Type B pancreatic cell (in vitro differentiated cells): ENCODE results near the gene ZNF438. TPM values are rescaled to one million over a fixed set of nuclear protein-coding genes. Genes with fewer than 3 reads are reported as not detected.
A peak's percentile ranks its signal among the peaks of the same experiment; 100 is the strongest.

Experiments used
- DNase-seq: peaks from one replicate; pipeline ENCODE4 v3.0.0; 2021; ENCODE audit warnings: mixed read lengths; ENCODE audit not compliant: unreplicated experiment; ENCODE audit errors: extremely low spot score
- H3K27ac Mint-ChIP-seq: 2 replicates; pipeline ENCODE4 v1.8.0; 2021; ENCODE audit warnings: mild to moderate bottlenecking, mixed read lengths
- H3K27me3 Mint-ChIP-seq: 2 replicates; pipeline ENCODE4 v1.8.0; 2021; ENCODE audit warnings: mixed read lengths
- H3K36me3 Mint-ChIP-seq: 2 replicates; pipeline ENCODE4 v1.8.0; 2021; ENCODE audit warnings: mixed read lengths
- H3K4me1 Mint-ChIP-seq: one replicate; pipeline ENCODE4 v1.8.0; 2021; ENCODE audit warnings: mixed read lengths; ENCODE audit not compliant: unreplicated experiment
- H3K4me3 Mint-ChIP-seq: 2 replicates; pipeline ENCODE4 v1.8.0; 2021; ENCODE audit warnings: mild to moderate bottlenecking, mixed read lengths
- H3K9me3 Mint-ChIP-seq: 2 replicates; pipeline ENCODE4 v1.8.0; 2021; ENCODE audit warnings: mixed read lengths
- CTCF ChIP-seq: fragments of 200-600 bp; sonication (generic); conservative IDR thresholded peaks from 2 replicates; pipeline ENCODE4 v1.5.0; 2021; ENCODE audit warnings: antibody characterized with exemption, mild to moderate bottlenecking
- total RNA-seq: library from RNA; stranded (reverse); gene quantifications from 2 replicates; pipeline ENCODE4 v1.2.1, GENCODE V29; 2021; ENCODE audit warnings: low replicate concordance

ZNF438 gene
- total RNA-seq, 1 donor from 2014 or later: 3.7 TPM

GRCh38 chr10:30980951-30981616, 50.6 kb downstream of the ZNF438 start:
- H3K36me3 Mint-ChIP-seq: no peaks in the 10 kb centered on the region
- H3K4me1 Mint-ChIP-seq: peaks cover 4% of the 10 kb centered on the region
- no peak overlapping the region for H3K4me3 Mint-ChIP-seq
- H3K9me3 Mint-ChIP-seq: no peaks in the 10 kb centered on the region
- no peak for DNase-seq
- H3K27ac Mint-ChIP-seq: no peak overlapping the region
- H3K27me3 Mint-ChIP-seq: no peaks in the 10 kb centered on the region
- TF ChIP-seq CTCF: no peak

- no peaks in the 10 kb centered on the region for H3K27me3 Mint-ChIP-seq
- no peak for TF ChIP-seq CTCF
- no peaks in the 10 kb centered on the region for H3K9me3 Mint-ChIP-seq
- DNase-seq: no peak
- H3K36me3 Mint-ChIP-seq: no peaks in the 10 kb centered on the region
- peaks cover 8% of the 10 kb centered on the region for H3K4me1 Mint-ChIP-seq
- no peak overlapping the region for H3K4me3 Mint-ChIP-seq
- no peak overlapping the region for H3K27ac Mint-ChIP-seq
Observed at GRCh38 chr10:30979956-30980355, 51.7 kb downstream of the ZNF438 start.

GRCh38 chr10:30978843-30979242, 52.8 kb downstream of the ZNF438 start:
- Mint-ChIP-seq H3K36me3 (no peaks in the 10 kb centered on the region), H3K27me3 (no peaks in the 10 kb centered on the region)
- DNase-seq: no peak

GRCh38 chr10:30977385-30977784, 54.3 kb downstream of the ZNF438 start:
- no peak overlapping the region for H3K4me3 Mint-ChIP-seq
- H3K36me3 Mint-ChIP-seq: no peaks in the 10 kb centered on the region
- no peak for TF ChIP-seq CTCF
- H3K4me1 Mint-ChIP-seq: peaks cover 18% of the 10 kb centered on the region
- peak overlapping the region; percentile 23 for H3K27ac Mint-ChIP-seq
- H3K27me3 Mint-ChIP-seq: no peaks in the 10 kb centered on the region
- no peak for DNase-seq
- no peaks in the 10 kb centered on the region for H3K9me3 Mint-ChIP-seq

More at GRCh38 chr10:30978843-30979242, 52.8 kb downstream of the ZNF438 start:
- H3K4me1 Mint-ChIP-seq: peaks cover 14% of the 10 kb centered on the region
- H3K4me3 Mint-ChIP-seq: no peak overlapping the region
- no peaks in the 10 kb centered on the region for H3K9me3 Mint-ChIP-seq
- peak overlapping the region; percentile 15 for H3K27ac Mint-ChIP-seq
- no peak for TF ChIP-seq CTCF

GRCh38 chr10:30974773-30975415, 56.8 kb downstream of the ZNF438 start:
- H3K36me3 Mint-ChIP-seq: no peaks in the 10 kb centered on the region
- no peak overlapping the region for H3K4me3 Mint-ChIP-seq
- no peak overlapping the region for H3K27ac Mint-ChIP-seq
- H3K4me1 Mint-ChIP-seq: peaks cover 18% of the 10 kb centered on the region
- no peaks in the 10 kb centered on the region for H3K27me3 Mint-ChIP-seq
- no peaks in the 10 kb centered on the region for H3K9me3 Mint-ChIP-seq
- DNase-seq: no peak
- TF ChIP-seq CTCF: no peak
